Right kidney (tissue), 1 donor: ENCODE data around the gene TAOK1.

ENCODE experiments used
- DNase-seq: peaks from one replicate; pipeline ENCODE4 v3.0.0-alpha.2; 2016

TAOK1 gene

DNA sequence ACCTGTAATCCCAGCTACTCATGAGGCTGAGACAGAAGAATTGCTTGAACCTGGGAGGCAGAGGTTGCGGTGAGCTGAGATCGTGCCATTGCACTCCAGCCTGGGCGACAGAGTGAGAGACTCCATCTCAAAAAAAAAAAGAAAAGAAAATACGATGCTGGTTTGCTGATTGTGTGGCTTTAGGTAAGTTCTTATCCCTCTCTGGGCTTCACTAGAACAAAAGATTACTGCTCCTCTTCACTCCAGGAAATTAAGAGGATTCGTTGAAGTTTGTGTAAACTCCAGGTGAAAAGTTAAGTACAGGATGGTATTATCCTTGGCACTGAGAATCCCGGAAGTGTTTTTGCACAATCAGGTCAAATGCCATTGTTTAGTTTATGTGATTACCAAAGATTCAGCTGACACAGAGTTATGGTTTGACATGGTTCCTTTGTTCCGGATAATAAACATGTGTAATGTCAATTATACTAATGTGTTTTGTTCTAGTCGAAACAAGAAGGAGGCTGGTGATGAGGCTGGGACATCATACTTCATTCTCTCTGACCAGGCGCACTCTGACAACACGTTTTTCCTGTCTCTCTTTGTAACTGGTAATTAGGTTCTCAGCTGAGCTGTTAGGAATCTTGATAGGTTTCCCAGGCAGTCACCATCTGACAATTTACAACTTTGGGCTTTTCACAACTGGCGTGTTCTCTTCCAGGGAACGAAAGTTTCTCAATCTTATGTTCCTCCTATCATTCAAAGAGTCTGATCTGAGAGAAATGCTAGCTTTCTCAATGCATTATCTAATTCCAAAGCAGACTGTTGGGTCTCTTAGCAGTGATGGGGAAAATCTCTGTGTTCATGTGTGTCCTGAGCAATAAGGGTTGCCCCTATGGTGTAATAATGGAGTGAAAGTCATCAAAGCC, 10.8 kb upstream of the TAOK1 start:
- no peak for DNase-seq

DNA sequence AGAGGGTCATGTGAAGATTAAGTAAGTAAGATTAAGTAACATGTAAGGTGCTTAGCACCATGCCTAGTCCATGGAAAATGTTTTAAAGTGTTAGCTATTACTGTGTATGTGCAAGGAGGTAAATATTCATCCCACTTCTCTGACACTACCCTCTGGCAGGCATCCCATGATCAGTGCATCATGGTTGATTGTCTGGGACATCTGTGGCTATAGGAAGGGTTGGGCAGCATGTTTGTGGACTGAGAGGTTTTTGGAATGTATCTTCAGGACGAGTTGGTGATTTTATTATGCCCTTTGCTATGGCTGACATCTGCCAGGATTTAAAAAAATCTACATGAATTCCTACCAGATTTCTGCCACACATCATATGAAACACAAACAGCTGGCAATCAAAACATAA, 6.5 kb upstream of the TAOK1 start:
- no peak for DNase-seq

DNA sequence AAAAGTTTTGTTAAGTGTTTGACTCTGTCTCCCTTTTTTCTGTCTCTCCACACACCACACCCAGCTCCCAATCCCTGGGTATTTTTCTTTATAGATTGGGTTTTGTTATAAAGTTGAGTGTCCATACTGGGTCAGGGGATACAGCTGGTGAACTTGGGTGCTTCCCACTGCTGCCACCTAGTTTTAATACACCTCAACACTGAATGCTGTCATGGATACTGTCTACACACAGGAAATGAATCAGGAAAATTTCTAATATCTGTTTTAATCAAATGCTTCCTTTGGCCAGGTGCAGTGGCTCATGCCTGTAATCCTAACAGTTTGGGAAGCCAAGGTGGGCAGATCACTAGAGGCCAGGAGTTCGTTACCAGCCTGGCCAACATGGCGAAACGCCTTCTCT, 5.3 kb upstream of the TAOK1 start:
- no peak for DNase-seq

DNA sequence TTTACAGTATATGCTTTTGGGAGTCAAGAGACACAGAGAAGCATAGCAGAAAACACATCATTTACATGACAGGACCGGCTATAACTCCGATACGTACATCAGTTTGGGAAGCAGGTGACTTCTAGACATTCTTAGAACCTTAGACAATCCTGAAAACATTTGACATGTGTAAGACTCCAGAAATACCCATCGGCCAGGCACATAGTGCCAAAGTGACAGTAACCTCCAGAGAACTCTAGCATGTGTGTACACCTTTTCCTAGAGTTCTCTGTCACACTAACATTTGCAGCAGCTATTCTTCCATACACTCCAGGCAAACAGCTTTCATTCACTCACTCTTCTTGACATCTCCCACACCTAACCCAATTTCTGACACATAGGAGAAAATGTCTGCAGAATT, 3.4 kb upstream of the TAOK1 start:
- DNase-seq, result no peak

DNA sequence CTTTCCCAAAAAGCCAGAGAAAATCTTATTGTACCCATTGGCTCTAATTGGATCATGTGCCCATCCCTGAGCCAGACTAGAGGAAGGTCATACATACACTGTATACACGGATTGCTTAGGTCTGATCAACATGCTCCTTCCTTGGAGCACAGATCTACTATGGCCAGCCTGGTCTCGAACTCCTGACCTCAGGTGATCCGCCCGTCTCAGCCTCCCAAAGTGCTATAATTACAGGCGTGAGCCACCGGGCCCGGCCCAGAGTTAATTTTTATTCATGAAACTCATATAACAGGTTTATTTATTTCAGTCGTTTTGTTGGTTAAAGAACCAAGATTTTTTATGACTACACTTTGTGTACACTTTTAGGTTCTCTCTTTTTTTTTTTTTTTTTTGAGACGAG, 1.2 kb upstream of the TAOK1 start:
- DNase-seq, result no peak

DNA sequence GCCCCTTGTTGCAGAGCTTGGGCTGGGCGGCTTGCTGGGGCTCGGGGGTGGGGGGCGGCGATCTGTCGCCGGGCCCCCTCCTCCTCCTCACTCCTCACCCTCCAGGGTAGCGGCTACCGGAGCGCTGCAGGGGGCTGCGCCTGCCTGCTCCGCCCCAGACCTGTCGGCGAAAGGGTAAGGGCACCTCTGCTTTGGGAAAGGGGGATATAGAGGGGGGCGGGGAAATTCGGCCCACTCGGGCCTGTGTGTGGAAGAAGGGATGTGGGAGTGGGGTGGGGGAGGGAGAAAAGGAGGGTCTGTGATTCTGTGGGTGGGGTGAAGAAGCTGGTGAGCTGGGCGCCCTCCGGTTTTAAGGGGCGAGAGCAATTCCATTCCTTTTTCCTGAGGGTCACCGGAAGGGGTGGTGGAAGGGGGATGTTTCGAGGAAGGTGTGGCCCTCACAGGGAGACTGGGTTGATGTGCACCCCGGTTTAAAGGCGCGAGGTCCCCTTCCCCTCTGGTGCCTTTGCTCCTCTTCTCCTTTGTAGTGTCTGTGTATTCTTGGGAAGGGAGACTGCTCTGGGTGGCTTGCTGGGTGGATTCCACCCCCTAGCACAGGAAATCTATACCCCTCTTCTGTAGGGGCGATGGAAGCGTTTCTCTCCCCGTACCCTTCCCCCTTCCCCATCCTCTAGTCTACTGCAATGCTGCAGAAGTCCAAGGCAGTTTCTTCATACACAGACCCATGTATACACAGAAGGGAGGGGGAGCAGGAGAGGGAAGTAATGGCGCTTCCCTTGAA, 878 bp downstream of the TAOK1 start:
- DNase-seq, result peak; percentile 66

DNA sequence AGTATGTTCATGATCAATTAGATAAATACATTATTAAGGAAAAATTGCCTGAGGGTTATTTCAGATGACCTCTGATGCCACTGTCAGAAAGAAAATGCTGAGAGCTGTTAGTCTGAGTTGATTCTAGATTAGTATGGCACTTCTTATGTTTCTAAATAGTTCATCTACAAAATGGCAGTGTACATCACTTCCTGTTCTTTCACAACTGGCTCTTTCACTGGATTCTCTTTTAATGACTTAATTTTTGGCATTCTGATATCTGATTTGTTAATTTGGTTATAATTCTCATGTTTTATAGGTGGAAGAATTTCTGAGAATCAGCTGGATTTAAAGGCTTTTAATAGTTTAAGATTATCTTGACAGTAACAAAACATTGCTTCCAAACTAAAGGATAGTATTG, 3.3 kb downstream of the TAOK1 start:
- no peak for DNase-seq

DNA sequence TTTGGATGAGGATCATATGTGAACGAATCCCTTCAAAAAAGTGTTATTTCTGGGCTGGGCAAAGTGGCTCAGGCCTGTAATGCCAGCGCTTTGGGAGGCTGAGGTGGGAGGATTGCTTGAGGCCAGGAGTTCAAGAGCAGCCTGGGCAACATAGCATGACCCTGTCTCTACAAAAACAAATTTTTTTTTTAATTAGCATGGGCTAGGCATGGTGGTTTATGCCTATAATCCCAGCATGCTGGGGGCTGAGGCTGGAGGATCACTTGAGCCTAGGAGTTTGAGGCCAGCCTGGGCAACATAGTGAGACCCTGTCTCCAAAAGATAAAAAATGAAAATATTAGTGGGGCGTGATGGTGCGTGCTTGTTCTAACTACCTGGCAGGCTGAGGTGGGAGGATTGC, 4.6 kb downstream of the TAOK1 start:
- DNase-seq, result no peak

DNA sequence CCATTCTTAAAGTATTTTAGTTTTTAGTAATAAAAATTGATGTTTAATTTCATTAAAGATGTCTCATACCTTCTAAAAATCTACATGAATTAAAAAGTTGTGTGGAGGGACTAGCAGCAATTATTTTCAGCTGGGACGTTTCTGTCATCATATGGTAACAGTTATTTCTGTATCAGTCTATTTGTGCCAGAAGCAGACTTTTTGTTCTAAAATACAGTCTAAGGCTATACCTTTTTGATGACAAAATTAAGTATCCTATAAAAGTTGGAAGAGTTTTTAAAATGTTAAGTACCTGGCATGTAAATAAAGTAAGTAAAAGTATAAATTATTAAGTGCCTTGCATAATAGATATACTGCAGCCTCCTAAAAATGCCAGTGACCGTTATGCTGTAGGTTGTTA, 5.9 kb downstream of the TAOK1 start:
- no peak for DNase-seq

DNA sequence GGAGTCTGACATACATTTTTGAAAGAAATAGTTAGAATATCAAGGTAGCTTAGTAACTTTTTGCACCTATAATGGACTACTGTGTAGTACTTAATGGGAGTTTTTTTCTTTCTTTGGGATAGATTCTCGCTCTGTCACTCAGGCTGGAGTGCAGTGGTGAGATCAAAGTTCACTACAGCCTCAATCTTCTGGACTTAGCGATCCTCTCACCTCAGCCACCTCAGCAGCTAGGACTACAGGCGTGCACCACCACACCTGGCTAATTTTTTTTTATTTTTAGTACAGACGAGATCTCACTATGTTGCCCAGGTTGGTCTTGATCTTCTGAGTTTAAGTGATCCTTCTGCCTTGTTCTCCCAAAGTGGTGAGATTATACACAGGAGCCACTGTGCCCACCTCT, 9.5 kb downstream of the TAOK1 start:
- DNase-seq, result no peak

DNA sequence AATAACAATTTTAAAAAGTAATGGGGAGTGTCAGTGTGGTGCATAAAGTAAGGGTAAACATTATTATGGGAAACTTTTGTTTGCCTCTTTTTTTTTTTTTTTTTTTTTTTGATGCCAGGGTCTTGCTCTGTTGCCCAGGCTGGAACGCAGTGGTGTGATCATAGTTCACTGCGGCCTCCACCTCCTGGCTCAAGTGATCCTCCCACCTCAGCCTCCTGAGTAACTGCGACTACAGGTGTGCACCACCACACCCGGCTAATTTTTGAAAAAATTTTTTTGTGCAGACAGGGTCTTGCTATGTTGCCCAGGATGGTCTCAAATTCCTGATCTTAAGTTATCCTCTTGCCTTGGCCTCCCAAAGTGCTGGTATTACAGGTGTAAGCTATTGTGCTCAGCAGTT, 10.7 kb downstream of the TAOK1 start:
- no peak for DNase-seq

DNA sequence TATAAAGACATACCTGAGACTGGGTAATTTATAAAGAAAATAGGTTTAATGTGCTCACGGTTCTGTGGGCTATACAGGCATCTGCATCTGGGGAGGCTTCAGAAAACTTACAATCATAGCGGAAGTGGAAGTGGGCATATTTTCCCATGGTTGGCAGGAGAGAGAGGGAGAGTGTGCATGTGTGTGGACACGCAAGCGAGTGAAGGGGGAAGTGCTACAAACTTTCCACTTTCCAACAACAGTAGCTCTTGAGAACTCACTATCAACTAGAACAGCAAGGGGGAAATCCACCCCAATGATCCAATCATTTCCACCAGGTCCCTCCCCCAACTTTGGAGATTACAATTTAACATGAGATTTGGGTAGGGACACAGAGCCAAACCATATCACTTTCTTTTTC, 11.1 kb downstream of the TAOK1 start:
- no peak for DNase-seq

DNA sequence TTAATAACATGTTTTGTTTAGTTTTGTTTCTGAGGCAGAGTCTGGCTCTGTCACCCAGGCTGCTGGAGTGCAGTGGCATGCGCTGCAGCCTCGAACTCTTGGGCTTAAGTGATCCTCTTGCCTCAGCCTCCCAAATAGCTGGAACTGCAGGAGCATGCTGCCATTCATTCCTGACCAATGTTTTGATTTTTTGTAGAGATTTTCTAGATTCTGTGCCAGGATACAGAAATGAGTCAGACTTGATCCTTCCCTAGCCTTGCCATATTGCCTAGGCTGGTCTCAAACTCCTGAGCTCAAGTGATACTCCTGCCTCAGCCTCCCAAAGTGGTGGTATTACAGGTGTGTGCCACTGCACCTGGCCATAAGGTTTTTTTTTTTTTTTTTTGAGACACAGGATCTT, 17.7 kb downstream of the TAOK1 start:
- no peak for DNase-seq

DNA sequence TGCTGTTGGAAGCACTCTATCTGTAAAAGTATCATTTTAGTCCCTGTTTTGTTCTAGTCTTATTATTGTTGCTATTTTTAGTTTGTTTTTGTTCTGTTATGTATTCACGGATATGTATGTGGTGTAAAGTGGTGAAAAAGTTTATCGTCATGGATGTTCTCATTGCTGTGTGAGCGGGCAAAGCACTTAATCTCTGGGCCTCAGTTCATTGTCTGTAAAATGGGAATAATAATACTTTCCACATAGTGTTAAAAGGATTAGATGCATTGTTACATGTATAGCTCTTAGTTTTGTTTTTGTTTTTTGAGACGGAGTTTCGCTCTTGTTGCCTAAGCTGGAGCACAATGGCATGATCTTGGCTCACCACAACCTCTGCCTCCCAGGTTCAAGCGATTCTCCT, 19.8 kb downstream of the TAOK1 start:
- DNase-seq, result no peak

DNA sequence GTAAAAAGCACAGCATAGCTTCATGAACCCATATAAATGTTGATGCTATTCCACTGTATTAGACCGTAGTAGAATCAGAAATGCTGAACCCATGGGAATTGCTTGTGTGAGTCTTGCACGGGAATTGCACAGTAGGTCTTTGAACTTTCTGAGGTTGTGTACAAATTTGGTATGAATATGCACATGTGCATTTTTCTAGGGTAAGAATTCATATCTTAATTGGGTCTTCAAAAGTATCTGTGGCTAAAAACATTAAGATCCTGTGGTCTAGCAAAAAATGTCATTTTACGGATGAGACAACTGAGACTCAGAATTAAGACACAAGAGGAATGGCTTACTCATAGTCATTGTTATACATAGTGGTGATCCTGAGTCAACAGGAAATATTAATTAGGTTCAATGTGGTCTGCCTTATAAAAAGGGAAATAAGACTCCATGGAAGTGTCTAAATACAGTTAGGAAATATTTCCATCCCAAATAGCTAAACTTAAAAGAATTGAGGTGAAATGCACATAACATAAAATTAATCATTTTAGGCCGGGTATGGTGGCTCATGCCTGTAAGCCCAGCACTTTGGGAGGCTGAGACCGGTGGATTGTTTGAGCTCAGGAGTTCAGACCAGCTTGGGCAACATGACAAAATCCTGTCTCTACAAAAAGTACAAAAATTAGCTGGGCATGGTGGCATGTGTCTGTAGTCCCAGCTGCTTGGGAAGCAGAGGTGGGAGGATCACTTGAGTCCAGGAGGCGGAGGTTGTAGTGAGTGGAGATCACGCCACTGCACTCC, 22.8 kb downstream of the TAOK1 start:
- no peak for DNase-seq

DNA sequence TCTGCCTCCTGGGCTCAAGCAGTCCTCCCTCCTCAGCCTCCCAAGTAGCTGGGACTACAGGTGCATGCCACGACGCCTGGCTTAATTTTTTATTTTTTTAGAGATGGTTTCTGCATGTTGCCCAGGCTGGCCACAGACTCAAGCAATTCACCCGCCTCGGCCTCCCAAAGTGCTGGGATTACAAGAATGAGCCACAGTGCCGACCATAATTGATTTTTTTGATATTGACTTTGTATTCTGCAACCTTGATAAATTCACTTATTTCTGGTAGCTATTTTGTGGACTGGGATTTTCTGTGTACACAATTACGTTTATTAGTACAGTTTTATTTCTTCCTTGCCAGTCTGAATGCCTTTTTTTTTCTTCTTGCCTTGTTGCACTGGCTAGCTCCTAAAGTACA, 30.0 kb downstream of the TAOK1 start:
- no peak for DNase-seq

DNA sequence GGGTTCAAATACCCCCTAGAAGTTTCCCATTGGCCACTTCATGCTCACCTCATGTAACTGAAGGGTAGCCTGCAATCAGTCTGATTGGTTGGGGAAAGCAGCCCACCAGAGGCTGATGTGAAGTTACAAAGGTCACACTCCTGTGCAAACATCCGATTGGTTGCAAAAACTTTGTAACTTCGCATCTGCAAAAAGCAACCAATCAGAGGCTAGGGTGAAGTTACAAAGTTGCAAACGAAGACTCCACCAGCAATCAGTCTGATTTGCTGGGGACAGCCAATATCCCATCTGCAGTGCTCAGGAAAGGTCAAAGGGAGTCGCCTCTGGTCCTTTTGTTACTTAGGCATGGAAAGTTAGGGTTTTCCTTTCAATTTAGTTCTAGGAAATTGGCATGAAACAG, 40.1 kb downstream of the TAOK1 start:
- DNase-seq, result no peak

DNA sequence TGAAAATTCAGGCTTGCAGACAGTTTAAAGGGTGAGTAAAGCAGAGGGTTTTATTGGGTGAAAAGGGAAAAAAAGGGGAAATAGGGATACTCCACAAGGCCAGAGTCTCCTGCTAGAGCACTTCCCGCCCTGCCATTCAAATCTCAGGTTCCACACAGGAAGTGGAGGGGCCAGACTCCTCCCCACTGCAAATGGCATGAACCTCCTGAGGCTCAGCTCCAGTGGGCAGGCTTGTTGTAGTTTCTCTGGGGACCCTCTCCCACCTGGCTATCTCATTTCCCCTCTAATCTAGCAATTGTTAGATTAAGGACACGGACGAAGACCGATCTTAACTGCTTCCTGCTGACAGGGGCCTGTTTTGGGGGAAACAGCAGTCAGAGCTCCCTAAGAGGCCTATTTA, 43.4 kb downstream of the TAOK1 start:
- DNase-seq, result peak; percentile 5

DNA sequence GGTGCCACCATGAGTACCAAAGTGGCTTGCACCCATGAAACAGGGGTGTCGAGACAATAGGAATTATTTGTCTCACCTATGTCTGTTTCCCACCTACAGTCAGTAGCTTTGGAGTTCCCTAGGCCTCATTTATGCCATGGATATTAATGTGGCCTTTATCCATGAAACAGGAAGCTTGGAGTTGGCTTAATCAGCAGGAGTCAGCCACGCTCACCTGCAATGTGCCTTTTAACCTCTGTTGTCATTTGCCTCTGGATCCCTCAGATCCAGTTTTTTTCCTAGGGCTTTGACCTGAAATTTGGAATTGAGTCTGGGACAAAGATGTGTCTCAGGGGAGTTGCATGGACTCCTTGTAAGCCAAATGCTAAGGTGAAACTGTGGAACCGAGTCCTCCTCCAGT, 44.4 kb downstream of the TAOK1 start:
- DNase-seq, result no peak

DNA sequence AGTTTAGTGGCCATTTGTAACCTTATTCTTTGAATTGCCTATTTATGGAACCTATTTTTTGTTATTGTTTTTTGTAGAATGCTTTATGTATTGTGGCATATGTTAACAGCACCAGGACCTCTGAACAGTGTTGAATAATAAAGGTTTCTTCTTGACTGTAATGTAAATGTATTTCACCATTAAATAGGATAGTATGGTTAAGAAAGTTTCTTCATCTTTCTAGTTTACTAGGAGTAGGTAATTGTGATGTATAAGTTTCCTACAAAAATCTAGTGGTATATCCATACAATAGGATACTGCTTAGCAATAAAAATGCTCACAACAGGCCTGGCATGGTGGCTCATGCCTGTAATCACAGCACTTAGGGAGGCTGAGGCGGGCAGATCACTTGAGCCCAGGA, 52.3 kb downstream of the TAOK1 start:
- DNase-seq, result no peak

DNA sequence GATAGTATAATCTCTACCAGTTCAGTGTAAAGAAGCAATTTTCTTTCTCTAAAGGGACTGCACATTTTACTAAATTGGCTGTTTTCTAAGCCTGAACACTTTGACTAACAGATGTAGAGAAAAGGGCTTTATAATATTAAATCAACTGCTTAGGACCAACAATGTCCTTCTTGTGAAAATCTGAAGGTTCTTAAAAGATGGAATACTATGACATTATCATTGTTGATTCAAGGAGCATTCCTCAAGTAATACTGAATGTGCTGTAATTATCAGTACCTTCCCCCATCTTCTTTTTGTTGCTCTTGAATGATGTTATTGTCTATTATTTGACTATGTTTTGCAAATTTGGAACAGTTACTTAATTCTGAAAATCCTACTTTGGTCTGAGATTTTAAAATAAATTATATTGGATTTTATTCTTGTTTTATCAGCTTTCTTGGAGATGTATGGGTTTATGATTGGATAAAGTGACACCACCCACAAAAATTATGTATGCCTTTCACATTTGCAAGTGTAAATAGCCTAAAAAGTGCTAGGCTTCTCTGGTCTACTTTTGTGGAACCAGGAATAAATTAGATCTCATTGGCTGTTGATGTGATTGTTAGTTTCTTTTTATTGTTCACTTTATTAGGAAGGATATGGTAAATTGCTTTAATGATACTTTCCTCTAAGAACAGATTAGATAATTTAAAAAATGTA, 53.0 kb downstream of the TAOK1 start:
- DNase-seq, result no peak

DNA sequence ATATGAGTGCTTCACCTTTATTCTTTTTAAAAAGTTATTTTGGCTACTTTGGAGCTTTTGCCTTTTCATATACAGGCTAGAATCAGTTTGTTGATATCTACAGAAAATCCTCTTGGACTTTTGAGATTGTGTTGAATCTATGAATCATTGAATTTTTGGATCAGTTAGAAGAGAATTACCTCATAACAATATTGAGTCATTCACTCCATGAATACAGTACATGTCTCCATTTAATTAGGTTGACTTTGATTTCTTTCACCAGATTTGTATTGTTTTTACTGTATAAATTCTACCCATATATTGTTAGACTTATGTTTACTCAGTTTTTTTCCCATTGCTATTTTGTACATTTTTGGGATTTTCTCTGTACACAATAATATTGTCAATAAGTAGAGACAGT, 54.4 kb downstream of the TAOK1 start:
- no peak for DNase-seq

DNA sequence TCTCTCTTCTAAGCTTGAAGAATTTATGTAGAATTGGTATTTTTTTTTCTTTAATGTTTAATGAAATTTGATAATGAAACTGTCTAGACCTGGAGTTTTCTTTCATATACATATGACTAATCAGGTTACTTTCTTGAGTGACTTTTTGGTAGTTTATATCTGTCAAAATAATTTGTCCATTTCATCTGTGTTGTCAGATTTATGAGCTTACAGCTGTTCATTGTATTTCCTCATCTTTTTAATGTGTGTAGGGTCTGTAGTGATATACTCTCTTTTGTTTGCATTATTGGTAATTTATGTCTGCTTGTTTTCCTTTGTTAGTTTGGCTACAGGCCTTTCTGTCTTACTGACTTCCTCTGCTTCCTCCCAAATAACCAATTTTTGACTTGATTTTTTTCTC, 55.7 kb downstream of the TAOK1 start:
- no peak for DNase-seq
